PC-9 (cell line): Measurements from ENCODE around the gene SMOC2.

Source experiments
- CTCF ChIP-seq: fragments of 200-600 bp; sonication (generic); conservative IDR thresholded peaks from 2 replicates; pipeline ENCODE4 v1.6.1; 2017; ENCODE audit warnings: mixed run types, antibody characterized with exemption, mild to moderate bottlenecking, moderate library complexity
- EZH2 ChIP-seq: fragments of 200-600 bp; sonication (generic); IDR thresholded peaks from 2 replicates; pipeline ENCODE4 v1.8.0; 2017; ENCODE audit warnings: antibody characterized with exemption, low read depth

- TF ChIP-seq CTCF (no peak), EZH2 (no peak)
Observed at GRCh38 chr6:168528474-168529095, 87.6 kb downstream of the SMOC2 start.
